Activated CD4-positive, alpha-beta T cell treated with anti-CD3 and anti-CD28 coated beads, Interleukin-2, amount 50 U/mL, for 4 hours (primary cell): ENCODE measurements around the gene SH2D6.
"Not testable (repeated sequence)": the region's sequence is repeated elsewhere in the genome, so short reads cannot be mapped to it uniquely, and the experiment has no call there.

Experiments used
- DNase-seq, 2 experiments: peaks; one replicate each; pipeline ENCODE4 v3.0.0-alpha.2; 2020

SH2D6 gene

DNA sequence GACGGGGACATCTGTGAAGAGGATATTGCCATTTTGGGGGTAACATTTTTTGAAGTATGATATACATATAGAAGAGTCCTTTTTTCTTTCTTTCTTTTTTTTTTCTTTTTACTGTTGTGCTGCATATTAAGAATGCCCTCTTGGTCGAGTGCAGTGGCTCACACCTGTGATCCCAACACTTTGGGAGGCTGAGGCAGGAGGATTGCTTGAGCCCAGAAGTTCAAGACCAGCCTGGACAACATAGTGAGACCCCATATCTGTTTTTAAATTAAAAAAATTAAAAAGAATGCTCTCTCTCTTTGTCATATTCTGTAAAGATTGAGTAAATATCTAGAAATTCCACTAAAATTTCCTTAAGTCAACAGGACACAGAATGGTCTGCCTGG is 3.6 kb downstream of the SH2D6 start:
- no peak for DNase-seq

DNA sequence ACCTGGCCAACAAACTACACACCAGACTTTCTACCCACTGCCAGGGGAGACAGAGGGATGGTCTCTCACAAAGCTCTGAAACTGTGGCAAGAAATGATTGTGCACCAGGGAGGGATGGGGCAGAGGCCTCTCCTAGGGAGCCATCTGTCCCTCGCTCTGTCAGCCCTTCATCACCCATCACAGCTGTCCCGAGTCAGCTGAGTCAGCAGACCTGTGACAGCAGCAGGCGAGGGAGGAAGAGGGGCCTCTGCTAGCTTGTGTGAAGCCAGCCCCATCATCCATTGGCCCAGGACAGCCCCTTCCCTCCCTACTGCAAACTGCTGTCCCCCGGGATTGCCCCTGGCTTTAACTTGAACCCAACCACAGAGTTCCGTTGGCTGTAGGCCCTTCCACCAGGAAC is 5.0 kb downstream of the SH2D6 start:
- no peak for DNase-seq

DNA sequence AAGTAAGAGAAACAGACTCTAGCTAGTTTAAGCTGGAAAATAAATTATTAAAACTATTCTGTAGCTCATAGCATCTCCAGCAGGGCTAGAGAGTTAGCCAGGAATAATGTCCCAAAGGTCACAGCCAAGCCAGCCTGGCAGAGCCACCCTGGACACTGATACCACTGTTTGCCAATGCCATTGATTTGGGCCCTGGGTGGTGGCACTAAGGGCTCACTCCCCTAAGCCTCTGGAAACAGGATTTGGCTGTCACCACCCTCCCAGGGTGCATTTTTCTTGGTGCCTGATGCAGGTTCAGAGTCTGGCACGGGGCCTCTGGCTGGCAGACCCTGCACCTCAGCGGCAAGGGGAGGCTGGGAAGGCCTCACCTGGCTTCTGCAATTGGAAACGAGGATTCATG is 7.1 kb downstream of the SH2D6 start:
- DNase-seq: no peak

DNA sequence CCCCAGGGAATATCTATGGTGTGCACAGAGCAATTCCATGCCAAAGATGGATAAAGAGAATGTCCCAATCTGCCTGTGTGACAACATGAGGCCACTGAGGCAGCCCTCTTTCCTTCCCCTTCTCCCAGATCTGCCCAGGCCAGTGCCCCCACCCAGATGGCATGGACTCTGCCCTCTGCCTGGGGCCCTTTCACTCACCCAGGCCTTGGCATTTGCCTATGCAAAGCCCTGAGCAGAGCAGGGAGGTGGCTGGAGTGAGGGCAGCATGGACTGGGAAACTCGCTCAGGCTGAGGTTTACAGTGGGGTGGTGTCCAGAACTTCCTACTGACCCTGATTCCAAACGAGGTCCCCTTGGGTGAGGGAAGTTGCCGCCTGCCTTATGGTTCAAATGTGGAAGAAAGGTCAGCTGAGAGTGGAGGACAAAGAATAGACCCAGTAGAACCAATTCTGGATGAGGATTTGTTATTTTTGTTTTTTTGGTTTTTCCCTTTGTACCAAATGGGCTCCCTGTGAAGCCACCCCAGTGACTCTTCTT is 8.9 kb downstream of the SH2D6 start:
- DNase-seq: no peak

DNA sequence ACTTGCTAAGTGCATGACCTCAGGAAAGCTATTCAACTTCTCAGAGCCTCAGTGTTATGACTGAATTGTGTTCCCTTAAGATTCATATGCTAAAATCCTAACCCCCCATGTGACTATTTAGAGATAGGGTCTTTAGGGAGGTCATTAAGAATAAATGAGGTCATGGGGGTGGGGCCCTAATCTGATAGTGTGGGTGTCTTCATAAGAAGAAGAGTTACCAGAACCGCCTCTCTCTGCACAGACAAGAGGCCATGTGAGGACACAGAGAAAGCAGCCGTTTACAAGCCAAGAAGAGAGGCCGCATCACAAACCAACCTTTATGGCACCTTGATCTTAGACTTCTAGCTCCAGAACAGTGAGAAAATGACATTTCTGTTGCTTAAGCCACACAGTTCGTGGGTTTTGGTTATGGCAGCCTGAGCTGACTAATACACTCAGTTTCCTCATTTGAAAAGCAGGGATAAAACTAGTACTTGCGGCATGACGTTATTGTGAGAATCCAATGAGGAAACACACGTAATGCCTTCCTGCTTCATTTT is 9.9 kb downstream of the SH2D6 start:
- DNase-seq: no peak

DNA sequence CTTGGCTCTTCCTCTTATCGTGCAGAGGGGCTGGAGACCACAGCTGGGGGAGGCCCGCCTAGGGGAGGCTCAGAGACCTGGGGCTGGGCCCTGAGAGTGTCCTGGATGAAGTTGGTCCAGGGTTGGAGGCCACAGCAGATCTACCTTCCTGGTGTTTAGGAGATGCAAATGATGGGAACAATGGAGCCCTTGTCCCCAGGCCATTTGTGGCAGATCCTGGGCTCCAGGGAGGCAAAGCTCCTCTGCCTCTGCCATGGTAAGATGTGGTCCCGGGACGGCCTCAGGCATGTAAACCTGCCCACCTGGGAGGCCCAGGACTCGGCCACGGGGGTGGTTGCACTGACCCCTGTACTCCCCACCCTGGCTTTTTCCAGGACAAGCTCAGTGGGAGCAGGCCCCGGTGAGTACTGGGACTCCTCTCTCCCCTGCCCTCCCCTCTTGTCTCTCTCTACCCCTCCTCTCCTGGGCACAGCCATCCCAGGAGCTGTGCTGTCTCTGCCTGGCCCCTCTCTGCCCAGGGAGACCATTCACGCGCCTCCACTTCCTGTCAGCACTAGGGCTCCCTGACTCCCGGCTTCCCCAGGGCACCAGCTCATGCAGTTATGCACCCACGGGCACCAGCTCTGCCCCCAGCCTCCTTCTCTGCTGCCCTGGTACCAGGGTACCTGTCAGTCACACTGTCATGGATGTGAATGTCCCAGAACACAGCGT is 10.9 kb downstream of the SH2D6 start:
- no peak for DNase-seq

DNA sequence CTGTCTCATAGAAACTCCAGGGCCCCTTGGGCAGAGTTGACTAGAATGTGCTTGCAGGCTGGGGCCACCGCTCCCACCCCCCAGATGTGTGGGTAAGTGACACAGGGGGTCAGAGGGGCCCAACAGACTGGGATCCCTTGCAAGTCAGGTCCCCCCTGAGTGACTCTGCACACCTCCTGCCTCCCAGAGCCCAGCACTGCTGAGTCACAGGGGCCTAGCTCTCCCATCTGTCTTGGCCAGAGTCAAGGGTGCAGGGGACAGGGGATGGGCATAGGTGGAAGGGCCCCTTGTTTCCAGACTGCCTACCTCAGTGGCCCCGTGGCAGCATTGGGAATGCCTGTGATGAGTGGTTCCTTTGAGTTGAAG is 11.4 kb downstream of the SH2D6 start:
- DNase-seq: no peak

DNA sequence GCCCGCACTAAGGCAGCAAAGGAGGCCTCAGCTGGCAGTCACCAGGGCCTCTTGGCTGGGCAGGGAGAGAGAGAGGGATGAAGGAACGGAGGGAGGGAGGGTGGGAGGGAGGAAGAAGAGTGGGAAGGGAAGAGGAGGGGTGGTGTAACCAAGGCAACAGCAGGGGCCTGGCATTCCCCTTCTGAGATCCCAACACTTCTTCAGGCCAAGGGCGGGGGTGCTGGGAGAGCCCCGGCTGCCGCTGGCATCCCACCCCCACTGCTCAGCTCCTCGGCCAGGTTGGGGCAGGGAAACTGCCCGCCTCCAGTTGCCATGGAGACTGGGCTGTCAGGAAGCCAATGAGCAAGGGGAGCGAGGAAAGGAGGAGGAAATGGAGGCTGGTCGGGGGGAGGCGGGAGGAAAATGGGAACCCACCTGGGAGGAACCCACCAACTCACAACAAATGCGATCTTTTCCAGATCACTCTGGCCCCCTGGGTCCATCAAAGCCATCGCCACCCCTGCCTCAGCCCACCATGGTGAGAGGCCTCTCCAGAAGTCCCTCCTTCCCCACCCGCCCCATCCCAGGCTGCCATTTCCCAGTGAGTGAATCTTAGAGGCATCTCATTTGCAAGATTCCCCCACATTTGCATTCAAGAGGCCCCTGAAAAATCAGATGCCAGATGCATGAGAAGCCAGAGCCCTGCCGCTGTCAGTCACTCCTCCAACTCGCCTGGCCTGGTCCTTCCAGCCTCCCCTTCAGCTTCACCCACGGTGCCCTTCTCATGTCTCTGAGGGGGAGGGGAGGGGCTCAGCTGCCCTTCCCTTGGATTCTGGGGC is 12.4 kb downstream of the SH2D6 start:
- DNase-seq: no peak

DNA sequence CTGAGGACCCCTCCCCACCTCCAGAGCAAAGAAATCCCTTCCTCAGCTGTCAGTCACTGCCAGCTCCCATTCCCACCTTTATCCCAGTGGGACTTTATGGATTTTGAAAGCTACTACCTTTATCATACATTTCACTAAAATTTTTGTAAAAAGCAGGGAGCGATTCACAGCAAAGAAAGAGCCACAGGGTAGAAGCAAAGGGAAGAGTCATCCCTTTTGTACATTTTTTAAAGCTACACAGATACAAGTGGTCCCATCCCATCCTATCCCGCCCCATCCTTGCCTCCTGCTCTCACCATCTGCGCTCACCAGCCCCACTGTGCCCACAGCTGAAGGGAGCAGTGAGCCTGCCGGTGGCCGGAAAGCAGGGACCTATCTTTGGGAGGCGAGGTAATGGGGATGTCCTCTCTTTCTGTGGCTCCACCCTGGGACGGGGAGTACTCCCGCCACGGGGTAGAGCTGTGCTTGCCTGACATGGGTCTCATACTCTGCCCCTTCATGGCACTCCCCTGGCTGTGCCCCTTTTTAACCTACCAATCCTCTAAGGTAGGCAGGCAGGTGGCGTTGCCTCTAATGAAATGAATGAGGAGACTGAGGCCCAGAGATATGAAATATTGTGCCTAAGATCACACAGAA is 13.2 kb downstream of the SH2D6 start:
- no peak for DNase-seq

DNA sequence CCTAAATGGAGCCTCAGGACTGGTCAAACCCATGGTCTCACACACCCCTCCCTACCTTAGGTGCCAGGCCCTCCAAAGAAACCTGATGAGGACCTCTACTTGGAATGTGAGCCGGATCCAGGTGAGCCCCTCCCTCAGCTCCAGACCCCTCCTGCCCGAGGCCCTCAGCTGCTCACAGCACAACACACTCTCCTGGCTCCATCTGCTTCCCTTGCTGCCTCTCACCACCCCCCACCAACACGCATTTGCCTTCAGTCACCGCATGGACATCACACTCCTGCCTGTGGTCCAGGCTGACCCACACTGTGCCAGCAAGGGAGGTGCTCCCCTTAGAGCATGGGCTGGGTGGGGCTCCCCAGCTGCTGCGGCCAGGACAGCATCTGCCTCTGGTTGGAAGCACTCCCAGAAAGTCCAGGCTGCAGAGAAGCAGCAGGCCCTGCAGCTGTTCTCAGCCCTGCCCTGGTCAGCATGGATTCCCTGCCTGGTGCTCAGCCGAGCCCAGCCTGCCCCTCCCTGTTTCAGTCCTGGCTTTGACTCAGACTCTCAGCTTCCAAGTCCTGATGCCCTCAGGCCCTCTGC is 15.1 kb downstream of the SH2D6 start:
- no peak for DNase-seq

DNA sequence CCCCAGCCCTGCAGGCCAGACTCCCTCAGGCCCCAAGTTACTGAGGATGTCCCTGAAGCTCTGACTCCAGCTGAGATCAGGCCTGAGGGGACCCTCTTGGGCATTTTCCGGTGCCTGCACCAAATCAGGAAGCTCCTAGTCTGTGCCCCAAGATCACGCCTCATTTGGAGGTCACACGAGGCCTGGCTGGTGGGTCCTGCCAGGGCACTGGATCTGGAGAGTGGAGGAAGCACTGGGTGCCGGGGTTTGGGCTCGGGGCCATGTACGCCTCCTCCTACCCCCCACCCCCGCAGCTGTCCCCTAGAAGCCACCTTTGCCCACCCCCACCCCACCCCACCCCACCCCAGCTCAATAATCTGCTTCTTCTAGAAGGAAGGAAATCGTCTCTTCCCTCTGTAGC is 16.2 kb downstream of the SH2D6 start:
- no peak for DNase-seq

DNA sequence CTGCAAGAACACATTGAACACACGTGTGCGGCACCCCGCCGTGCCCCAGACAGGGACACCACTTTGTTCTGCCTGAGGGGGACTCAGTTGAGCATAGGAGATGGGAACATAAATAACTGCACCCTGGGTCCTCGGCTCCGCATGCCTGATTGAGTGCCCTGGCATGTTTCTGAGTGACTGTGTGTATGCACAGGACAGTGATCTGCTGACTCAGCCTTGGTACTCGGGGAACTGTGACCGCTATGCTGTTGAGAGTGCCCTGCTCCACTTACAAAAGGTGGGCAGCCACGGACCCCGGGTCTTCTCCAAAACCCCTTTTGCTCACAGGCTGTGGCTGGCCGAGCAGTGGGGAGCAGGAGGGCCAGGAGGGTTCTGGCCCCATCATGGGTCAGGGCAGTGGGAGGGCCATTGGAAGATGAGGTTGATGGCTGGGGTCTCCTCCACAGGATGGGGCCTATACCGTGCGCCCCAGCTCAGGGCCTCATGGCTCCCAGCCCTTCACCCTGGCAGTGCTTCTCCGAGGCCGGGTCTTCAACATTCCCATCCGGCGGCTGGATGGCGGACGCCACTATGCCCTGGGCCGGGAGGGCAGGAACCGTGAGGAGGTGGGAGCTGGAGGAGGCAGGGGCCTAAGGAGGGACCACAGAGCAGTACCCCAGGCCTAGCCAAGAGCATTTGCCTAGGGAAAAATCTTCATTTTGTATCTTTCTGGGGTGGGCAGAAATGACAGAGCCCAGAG is 16.9 kb downstream of the SH2D6 start:
- no peak for DNase-seq

DNA sequence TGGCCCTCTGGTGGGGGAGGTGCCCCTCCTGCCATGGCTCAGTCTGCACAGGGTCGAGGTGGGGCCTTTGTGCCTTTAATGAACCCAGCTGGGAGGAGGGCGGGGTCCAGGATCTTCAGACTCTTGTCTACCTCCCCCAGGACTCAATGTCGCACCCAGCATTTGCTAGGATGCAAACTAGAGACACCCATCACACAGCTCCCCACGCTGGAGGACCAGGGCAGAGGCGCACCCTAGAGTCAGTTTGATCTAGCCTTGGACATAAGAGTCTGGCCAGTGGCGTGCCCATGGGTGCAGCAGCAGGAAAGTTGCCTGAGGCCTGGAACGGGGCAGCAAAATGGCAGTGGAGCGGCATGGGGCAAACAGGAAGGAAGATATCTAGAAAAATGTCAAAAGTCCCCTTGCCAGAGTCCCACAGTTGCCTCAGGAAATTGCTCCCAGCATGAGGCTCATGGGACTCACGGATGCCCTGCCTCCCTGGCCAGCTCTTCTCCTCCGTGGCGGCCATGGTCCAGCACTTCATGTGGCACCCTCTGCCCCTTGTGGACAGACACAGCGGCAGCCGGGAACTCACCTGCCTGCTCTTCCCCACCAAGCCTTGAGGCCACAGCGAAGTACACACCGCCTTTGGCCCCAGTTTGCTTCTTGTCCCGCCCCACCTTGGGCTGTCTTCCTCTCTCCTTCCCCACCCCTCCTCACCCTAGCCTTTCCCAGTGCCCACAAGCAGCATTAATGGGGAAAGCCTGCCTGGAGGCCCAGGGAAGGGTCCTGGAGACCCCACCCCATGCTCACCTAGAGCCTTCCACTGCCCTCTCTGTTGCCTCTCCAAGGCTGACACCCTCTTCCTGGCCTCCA is 17.7 kb downstream of the SH2D6 start:
- no peak for DNase-seq

DNA sequence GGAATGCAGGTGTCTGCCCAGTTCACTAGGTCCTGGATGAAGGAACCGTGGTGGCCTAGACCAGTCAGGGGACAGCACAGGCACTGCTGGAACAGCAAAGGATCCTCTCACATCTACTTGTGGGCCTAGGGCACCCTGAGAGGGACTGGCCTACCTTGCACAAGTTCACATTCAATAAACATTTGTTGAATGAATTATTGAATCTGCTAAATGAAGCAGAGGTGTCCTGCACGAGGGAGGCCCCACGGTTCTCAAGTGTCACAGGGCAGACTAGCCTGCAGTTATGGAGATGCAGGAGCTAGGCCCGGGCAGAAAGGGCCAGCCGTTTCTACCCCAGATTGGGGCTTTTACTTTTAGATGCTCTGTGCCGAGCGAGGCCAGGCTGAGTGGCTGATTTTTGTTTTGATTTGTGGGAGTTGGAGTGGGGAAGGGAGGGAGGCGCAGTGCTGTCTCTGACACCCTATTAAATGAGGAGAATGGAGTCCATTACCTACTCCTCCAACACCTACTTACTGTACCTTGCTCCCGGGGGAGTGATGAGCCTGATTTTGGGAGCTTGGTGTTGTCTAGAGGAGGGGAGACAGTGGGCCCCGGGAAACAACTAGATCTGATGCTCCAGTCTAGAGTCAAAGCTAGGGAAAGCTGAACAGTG is 18.4 kb downstream of the SH2D6 start:
- no peak for DNase-seq

DNA sequence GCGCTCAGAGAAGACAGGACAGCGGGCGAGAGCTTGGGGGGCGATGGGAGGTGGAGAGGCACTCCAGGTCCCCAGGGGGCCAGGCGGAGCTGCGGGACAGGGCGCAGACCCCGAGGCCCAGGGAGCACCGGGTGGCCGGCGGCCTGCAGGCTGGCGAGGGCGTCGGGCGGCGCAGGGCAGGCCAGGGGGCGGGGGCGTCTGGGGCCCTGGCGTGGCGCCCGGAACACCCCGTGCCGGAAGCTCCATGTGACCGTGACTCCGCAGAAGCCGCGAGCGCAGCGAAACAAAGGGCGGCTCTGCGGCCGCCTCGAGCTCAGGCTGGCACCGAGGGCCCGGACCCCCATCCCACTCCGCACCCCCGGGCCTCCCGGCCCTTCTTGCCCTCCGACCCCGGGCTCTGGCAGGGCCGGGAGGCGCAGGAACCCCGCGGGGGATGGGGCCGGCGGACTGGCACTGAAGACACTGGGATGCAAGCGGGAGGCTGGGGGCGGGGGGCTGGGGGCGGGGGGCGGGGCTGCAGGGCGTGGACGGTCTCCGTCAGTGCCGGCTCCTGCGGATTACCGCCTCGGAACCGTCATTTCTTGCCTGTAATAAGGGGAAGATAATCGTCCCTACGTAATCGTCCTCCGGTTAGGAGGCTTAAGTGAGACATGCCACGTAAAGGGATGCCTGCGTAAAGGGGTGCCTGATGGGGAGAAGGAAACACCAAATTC is 19.1 kb downstream of the SH2D6 start:
- DNase-seq: peak; percentile 42 to 55

DNA sequence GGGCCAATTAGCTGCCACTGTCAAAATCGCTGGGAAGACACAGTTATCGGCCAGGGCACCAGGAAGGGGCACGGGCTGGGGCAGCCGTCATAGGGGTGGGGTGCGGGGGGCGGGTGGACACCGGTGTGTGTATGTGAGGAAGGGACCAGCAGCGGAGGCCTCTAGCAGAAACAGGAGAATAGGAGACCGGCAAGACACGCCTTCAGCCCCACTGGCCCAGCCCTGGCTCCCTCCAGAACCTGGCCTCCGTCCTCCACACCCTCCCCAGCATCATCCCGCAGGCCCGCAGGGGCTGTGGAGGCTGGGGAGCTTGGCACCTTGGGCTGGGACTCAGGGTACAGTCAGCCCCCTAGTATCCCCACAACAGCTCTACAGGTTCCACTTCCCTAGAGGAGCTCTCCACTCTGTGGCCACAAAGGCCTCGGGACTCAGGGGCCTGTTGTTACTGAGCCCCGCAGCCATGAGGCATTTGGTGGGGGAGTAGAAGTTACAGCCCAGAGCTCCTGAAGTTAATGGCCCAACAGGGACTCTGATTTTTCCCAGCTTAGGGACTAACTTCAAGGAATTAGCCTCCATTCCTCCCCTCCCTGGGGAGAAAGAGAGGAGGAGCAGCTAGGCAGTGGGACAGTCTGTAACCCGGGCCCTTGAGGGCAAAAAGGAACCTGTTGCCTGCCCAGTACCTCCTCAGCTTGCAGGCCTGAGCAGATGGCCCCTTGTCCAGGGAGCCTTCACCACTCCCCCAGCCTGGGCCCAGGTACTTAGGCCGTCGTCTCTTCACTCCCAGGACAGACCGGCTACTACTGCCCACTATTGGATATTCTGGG is 19.9 kb downstream of the SH2D6 start:
- no peak for DNase-seq

DNA sequence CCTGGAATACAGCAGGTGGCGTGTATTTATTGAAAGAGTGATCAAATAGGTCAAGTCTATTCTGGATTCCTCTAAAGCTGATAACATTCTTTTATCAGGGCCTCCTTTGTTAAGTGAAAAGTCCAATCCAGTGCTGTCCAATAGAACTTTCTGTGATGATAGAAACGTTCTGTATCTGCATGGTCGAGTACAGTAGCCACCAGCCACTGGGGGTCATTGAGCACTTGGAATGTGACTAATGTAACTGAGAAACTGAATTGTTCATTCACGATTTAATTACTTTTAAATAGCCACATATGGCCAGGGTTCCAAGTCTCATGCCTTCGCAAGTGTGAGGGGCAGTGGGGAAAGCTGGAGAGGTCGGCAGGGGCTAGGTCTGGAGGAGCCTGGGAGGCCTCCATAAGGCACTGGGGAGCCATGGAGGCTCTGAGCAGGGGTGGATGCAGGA is 20.5 kb downstream of the SH2D6 start:
- DNase-seq: no peak

DNA sequence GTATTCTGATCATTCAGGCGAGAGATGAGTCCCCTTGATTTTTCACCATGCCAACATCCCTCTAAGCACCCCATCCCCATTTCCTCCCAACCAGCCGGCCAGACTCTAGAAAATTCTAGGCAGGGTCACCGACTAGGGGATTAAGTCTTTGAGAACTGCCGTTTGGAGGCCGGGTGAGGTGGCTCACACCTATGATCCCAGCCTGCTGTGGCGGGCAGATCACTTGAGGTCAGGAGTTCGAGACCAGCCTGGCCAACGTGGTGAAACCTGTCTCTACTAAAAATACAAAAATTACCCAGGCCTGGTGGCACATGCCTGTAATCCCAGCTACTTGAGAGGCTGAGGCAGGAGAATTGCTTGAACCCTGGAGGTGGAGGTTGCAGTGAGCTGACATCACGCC is 21.1 kb downstream of the SH2D6 start:
- not testable (repeated sequence) for DNase-seq

DNA sequence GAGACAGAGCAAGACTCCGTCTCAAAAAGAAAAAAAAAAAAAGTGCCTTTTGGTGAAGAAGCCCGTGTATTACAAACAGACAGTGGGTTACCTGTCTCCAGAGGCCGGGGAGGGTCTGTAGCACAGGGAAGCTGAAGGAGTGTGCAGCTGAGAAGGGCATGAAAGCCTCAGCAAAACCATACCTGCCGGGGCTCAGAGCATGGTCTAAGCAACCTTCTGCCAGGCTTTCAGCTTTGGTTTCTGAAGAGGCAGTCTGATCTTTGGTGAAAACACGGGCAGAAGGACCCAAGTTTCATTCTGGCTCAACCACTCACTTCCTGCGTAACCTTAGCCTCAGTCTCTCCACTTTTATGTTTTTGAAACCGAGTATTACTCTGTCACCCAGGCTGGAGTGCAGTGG is 21.5 kb downstream of the SH2D6 start:
- DNase-seq: no peak
